Mesothelial cell of epicardium (in vitro differentiated cells): ENCODE measurements around the gene C19orf47. TPM values are rescaled to one million over a fixed set of nuclear protein-coding genes. Genes with fewer than 3 reads are reported as not detected.

ENCODE experiments used
- DNase-seq, 2 experiments: peaks; one replicate each; pipeline ENCODE4 v3.0.0; 2021; ENCODE audit warnings: low spot score in 2 of 2; ENCODE audit not compliant: unreplicated experiment in 2 of 2
- H3K27ac Mint-ChIP-seq: 2 replicates; pipeline ENCODE4 v1.8.0; 2021; ENCODE audit warnings: mixed read lengths
- H3K27me3 Mint-ChIP-seq: 2 replicates; pipeline ENCODE4 v1.8.0; 2021; ENCODE audit warnings: low read depth, mixed read lengths
- H3K36me3 Mint-ChIP-seq: 2 replicates; pipeline ENCODE4 v1.8.0; 2021; ENCODE audit warnings: mixed read lengths
- H3K4me1 Mint-ChIP-seq: 2 replicates; pipeline ENCODE4 v1.8.0; 2021; ENCODE audit warnings: mixed read lengths
- H3K4me3 Mint-ChIP-seq: 2 replicates; pipeline ENCODE4 v1.8.0; 2021; ENCODE audit warnings: mild to moderate bottlenecking, moderate library complexity, mixed read lengths
- H3K9me3 Mint-ChIP-seq: 2 replicates; pipeline ENCODE4 v1.8.0; 2021; ENCODE audit warnings: mixed read lengths
- total RNA-seq: library from RNA; stranded (reverse); gene quantifications from 3 replicates; pipeline ENCODE4 v1.2.1, GENCODE V29; 2021
- TF ChIP-seq, protein P1 (sequence below): fragments of 200-600 bp; sonication (generic); IDR thresholded peaks from one replicate; pipeline ENCODE4 v1.5.0; 2021; ENCODE audit warnings: antibody characterized with exemption; ENCODE audit not compliant: unreplicated experiment

The C19orf47 gene
- total RNA-seq, 1 donor from 2014 or later = 17.8 TPM

GRCh38 chr19:40360708-40361241 lies 12.6 kb upstream of the C19orf47 start:
- TF ChIP-seq, protein P1, sequence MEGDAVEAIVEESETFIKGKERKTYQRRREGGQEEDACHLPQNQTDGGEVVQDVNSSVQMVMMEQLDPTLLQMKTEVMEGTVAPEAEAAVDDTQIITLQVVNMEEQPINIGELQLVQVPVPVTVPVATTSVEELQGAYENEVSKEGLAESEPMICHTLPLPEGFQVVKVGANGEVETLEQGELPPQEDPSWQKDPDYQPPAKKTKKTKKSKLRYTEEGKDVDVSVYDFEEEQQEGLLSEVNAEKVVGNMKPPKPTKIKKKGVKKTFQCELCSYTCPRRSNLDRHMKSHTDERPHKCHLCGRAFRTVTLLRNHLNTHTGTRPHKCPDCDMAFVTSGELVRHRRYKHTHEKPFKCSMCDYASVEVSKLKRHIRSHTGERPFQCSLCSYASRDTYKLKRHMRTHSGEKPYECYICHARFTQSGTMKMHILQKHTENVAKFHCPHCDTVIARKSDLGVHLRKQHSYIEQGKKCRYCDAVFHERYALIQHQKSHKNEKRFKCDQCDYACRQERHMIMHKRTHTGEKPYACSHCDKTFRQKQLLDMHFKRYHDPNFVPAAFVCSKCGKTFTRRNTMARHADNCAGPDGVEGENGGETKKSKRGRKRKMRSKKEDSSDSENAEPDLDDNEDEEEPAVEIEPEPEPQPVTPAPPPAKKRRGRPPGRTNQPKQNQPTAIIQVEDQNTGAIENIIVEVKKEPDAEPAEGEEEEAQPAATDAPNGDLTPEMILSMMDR = no peak
- no peak for DNase-seq
- Mint-ChIP-seq H3K27me3 (no peaks in the 10 kb centered on the region), H3K27ac (no peak overlapping the region), H3K9me3 (no peaks in the 10 kb centered on the region), H3K36me3 (no peaks in the 10 kb centered on the region), H3K4me1 (peaks cover 9% of the 10 kb centered on the region), H3K4me3 (no peak overlapping the region)

DNA sequence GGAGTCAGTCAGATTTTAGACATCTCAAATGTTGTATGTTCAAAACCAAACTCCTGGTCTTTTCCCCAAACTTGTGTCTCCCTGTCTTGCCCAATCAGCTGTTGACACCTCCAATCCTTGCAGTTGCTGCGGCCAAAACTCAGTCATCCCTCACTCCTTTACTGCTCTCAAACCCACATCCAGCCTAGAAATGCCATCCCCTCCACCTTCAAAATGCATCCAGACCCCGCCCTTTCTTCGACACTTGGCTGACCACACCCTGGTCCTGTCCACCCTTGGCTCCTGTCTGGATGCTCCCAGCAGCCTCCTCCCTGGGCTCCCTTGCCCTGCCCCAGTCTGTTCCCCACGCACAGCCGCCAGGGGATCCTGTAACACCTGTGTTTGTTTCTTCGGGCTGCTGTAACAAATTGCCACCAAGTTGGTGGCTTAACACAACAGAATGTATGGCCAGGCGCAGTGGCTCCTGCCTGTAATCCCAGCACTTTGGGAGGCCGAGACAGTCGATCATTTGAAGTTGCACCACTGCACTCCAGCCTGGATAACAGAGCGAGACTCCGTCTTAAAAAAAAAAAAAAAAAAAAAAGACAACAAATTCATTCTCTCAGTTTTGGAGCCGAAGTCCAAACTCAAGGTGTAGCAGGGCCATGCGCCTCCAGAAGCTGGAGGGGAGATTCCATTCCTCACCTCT lies 12.0 kb upstream of the C19orf47 start:
- Mint-ChIP-seq H3K4me3 (no peak overlapping the region), H3K27ac (no peak overlapping the region), H3K27me3 (no peaks in the 10 kb centered on the region), H3K4me1 (peaks cover 5% of the 10 kb centered on the region), H3K36me3 (no peaks in the 10 kb centered on the region), H3K9me3 (no peaks in the 10 kb centered on the region)
- no peak for DNase-seq
- TF ChIP-seq, protein P1 = no peak

DNA sequence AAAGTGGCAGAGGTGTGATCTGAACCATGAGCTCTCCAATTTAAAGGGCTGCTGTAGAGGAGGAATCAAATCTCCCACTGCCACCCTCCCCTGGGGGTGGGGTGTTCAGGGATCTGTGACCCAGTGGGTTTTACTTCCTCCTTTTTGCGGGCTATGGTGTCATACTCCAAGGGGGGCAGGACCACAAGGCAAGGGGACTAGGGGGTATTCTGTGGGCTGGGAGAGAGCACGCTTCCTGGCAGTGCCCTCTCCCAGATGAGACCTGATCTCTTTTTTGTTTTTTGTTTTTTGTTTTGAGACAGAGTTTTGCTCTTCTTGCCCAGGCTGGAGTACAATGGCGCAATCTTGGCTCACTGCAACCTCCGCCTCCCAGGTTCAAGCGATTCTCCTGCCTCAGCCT lies 10.6 kb upstream of the C19orf47 start:
- no peak for DNase-seq
- Mint-ChIP-seq H3K4me3 (no peak overlapping the region), H3K9me3 (no peaks in the 10 kb centered on the region), H3K36me3 (no peaks in the 10 kb centered on the region), H3K27me3 (no peaks in the 10 kb centered on the region), H3K27ac (no peak overlapping the region), H3K4me1 (peaks cover 2% of the 10 kb centered on the region)
- TF ChIP-seq, protein P1 = no peak

DNA sequence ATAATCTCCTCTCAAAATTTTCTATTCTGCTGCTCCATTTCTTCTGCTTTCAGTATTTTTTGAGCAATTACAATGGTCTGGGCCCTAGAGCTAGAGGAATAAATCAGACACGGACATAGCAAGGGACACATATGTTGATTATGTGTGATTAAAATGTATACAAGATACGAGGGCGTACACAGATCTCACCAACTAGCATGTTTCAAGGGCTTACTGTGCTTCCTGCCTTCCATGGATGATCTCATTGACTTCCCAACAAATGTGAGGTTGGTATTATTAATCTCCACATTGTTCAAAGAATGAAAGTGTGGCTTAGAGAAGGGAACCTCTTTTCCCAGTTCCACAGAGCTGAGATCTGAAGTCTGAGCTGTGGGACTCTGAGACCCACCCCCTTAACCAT lies 9.4 kb upstream of the C19orf47 start:
- no peaks in the 10 kb centered on the region for H3K9me3 Mint-ChIP-seq
- DNase-seq = no peak
- H3K4me3 Mint-ChIP-seq = no peak overlapping the region
- H3K4me1 Mint-ChIP-seq = no peaks in the 10 kb centered on the region
- H3K27ac Mint-ChIP-seq = no peak overlapping the region
- TF ChIP-seq, protein P1 = no peak
- H3K27me3 Mint-ChIP-seq = no peaks in the 10 kb centered on the region
- H3K36me3 Mint-ChIP-seq = no peaks in the 10 kb centered on the region

GRCh38 chr19:40356681-40357595 lies 8.7 kb upstream of the C19orf47 start:
- Mint-ChIP-seq H3K36me3 (no peaks in the 10 kb centered on the region), H3K27ac (no peak overlapping the region), H3K9me3 (no peaks in the 10 kb centered on the region), H3K4me1 (no peaks in the 10 kb centered on the region), H3K27me3 (no peaks in the 10 kb centered on the region), H3K4me3 (no peak overlapping the region)
- no peak for DNase-seq
- TF ChIP-seq, protein P1 = no peak
